Measurements from ENCODE around the gene KRT76. TPM values are rescaled to one million over a fixed set of nuclear protein-coding genes. Genes with fewer than 3 reads are reported as not detected.

The KRT76 gene
- total RNA-seq, 6 experiments from 2014 or later: not detected

- Mint-ChIP-seq H3K27ac (no peak overlapping the region), H3K36me3 (ENCODE audit: low read depth) (no peaks in the 10 kb centered on the region), H3K4me1 (ENCODE audit: low read depth) (peaks cover 6% of the 10 kb centered on the region), H3K27me3 (ENCODE audit: insufficient read depth) (peaks cover 57% of the 10 kb centered on the region), H3K4me3 (no peak overlapping the region), H3K9me3 (no peaks in the 10 kb centered on the region)
- TF ChIP-seq CTCF (IDR thresholded peaks at IDR 0.05): no peak
- DNase-seq: no peak
Observed at GRCh38 chr12:52721838-52722470, 55.2 kb downstream of the KRT76 start.

DNA sequence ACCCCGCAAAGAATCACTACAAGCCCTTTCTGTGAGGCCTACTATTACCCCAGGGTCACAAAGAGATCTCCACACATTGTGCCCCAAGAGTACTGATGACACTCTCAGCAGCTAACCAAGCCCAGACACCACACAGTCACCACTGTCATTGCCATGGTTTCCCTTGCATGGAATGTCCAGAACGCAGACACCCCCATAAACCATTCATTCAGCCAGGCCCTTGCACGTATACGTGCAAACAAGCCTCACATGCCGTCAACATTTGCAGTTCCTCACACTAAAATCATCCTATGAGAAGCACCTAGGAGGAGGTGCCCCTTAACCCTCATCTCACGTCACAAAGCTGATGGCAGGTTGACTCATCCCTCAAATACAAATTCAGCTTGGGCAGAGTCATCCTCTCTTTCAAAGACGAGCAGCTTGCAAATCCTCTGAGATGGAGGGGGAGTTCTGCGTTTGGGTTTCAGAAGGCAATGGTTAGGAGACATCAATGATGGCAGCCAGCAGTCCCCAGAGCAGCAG, 56.7 kb downstream of the KRT76 start:
- Mint-ChIP-seq H3K36me3 (ENCODE audit: low read depth) (no peaks in the 10 kb centered on the region), H3K9me3 (no peaks in the 10 kb centered on the region), H3K4me1 (ENCODE audit: low read depth) (peaks cover 6% of the 10 kb centered on the region), H3K27ac (no peak overlapping the region), H3K27me3 (ENCODE audit: insufficient read depth) (peaks cover 64% of the 10 kb centered on the region), H3K4me3 (no peak overlapping the region)
- peak; percentile 1 for DNase-seq
- no peak for TF ChIP-seq CTCF (IDR thresholded peaks at IDR 0.05)

Other genes with a start within 250 kb of the KRT76 start
- gene KRT71, start 224.2 kb downstream of the KRT76 start, total RNA-seq (2021; fragmentation: NEBNext Ultra II Directional; extraction: Animal tissue kit (Norgen Biotek cat#: 25700)): not detected
- gene KRT74, start 203.5 kb downstream of the KRT76 start, total RNA-seq (2021; fragmentation: NEBNext Ultra II Directional; extraction: Animal tissue kit (Norgen Biotek cat#: 25700)): not detected
- not detected for gene KRT72, start 175.9 kb downstream of the KRT76 start, total RNA-seq (2021; fragmentation: NEBNext Ultra II Directional; extraction: Animal tissue kit (Norgen Biotek cat#: 25700))
- not detected for gene KRT73, start 158.8 kb downstream of the KRT76 start, total RNA-seq (2021; fragmentation: NEBNext Ultra II Directional; extraction: Animal tissue kit (Norgen Biotek cat#: 25700))
- gene KRT2, start 125.1 kb downstream of the KRT76 start, total RNA-seq (2021; fragmentation: NEBNext Ultra II Directional; extraction: Animal tissue kit (Norgen Biotek cat#: 25700)): not detected
- not detected for gene KRT1, start 96.9 kb downstream of the KRT76 start, total RNA-seq (2021; fragmentation: NEBNext Ultra II Directional; extraction: Animal tissue kit (Norgen Biotek cat#: 25700))
- not detected for gene KRT77, start 73.8 kb downstream of the KRT76 start, total RNA-seq (2021; fragmentation: NEBNext Ultra II Directional; extraction: Animal tissue kit (Norgen Biotek cat#: 25700))
- not detected for gene KRT3, start 18.8 kb upstream of the KRT76 start, total RNA-seq (2021; fragmentation: NEBNext Ultra II Directional; extraction: Animal tissue kit (Norgen Biotek cat#: 25700))
- gene KRT4, start 36.8 kb upstream of the KRT76 start, total RNA-seq (2021; fragmentation: NEBNext Ultra II Directional; extraction: Animal tissue kit (Norgen Biotek cat#: 25700)): under 1 TPM in 4 of 6 experiments, not detected in 2; 0.18 to 0.31 (median 0.30) TPM
- not detected for gene KRT79, start 57.0 kb upstream of the KRT76 start, total RNA-seq (2021; fragmentation: NEBNext Ultra II Directional; extraction: Animal tissue kit (Norgen Biotek cat#: 25700))
- gene KRT78, start 71.6 kb upstream of the KRT76 start, total RNA-seq (2021; fragmentation: NEBNext Ultra II Directional; extraction: Animal tissue kit (Norgen Biotek cat#: 25700)): under 1 TPM in 1 of 6 experiments, not detected in 5; 0.30 TPM
- gene KRT8, start 127.7 kb upstream of the KRT76 start, total RNA-seq (2021; fragmentation: NEBNext Ultra II Directional; extraction: Animal tissue kit (Norgen Biotek cat#: 25700)): 10 to 100 TPM; 41.4 to 50.4 (median 44.8) TPM
- gene KRT18, start 171.8 kb upstream of the KRT76 start, total RNA-seq (2021; fragmentation: NEBNext Ultra II Directional; extraction: Animal tissue kit (Norgen Biotek cat#: 25700)): 100 to 1,000 TPM; 556 to 745 (median 582) TPM
- 100 to 1,000 TPM; 376 to 437 (median 392) TPM for gene EIF4B, start 229.1 kb upstream of the KRT76 start, total RNA-seq (2021; fragmentation: NEBNext Ultra II Directional; extraction: Animal tissue kit (Norgen Biotek cat#: 25700))